HG03354 (cell line): ENCODE results near the gene ALOX15.
"Not testable (repeated sequence)": the region's sequence is repeated elsewhere in the genome, so short reads cannot be mapped to it uniquely, and the experiment has no call there.

Experiments used
- ATAC-seq: cut with Tn5 transposase; IDR thresholded peaks from one replicate; pipeline ENCODE4 v1.9.1; 2021; ENCODE audit warnings: mild to moderate bottlenecking; ENCODE audit not compliant: unreplicated experiment, poor library complexity, severe bottlenecking

ALOX15 gene

DNA sequence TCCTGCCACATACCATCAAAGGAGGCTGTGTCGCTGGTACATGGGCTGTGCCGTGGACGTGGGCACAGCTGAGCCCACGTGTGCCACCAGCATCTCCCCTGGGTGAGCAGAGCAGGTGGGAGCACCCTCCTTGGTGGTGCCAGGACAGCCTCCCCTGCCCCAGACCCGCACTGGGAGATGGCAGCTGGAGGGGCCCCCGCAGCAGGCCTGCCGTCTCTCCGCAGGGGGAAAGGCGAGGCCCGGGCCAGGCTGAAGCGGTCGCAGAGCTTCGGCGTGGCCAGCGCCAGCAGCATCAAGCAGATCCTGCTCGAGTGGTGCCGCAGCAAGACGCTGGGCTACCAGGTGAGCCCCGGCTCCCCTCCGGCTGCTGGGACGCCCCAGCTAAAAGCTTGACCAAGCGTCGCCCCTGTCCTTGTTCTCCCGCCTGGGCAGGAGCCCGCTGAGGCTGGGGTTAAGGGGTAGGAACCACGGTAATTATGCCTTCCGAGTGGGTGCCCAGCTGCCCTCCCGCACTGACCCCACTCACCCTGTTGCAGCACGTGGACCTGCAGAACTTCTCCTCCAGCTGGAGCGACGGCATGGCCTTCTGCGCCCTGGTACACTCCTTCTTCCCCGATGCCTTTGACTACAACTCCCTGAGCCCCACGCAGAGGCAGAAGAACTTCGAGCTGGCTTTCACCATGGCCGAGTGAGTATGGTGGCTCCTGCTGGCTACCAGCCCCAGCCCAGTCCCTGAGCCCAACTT is 44.7 kb downstream of the ALOX15 start:
- ATAC-seq: no peak

DNA sequence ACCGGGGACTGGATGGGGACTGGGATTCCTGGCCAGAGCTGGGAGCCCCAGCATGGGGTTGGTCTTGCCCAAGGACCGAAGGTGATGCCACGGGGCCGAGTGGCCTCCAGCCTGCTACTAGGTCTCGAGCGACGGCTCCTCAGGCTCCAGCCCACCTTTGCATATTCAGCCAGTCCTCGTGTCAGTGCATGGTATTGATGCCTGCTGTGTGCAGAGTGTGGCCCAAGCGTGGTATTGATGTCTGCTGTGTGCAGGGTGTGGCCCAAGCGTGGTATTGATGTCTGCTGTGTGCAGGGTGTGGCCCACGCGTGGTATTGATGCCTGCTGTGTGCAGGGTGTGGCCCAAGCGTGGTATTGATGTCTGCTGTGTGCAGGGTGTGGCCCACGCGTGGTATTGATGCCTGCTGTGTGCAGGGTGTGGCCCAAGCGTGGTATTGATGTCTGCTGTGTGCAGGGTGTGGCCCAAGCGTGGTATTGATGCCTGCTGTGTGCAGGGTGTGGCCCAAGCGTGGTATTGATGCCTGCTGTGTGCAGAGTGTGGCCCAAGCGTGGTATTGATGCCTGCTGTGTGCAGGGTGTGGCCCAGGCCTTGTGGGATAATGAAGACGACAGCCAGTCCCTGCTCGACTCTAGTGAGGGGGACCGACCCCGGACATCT is 45.7 kb downstream of the ALOX15 start:
- not testable (repeated sequence) for ATAC-seq

DNA sequence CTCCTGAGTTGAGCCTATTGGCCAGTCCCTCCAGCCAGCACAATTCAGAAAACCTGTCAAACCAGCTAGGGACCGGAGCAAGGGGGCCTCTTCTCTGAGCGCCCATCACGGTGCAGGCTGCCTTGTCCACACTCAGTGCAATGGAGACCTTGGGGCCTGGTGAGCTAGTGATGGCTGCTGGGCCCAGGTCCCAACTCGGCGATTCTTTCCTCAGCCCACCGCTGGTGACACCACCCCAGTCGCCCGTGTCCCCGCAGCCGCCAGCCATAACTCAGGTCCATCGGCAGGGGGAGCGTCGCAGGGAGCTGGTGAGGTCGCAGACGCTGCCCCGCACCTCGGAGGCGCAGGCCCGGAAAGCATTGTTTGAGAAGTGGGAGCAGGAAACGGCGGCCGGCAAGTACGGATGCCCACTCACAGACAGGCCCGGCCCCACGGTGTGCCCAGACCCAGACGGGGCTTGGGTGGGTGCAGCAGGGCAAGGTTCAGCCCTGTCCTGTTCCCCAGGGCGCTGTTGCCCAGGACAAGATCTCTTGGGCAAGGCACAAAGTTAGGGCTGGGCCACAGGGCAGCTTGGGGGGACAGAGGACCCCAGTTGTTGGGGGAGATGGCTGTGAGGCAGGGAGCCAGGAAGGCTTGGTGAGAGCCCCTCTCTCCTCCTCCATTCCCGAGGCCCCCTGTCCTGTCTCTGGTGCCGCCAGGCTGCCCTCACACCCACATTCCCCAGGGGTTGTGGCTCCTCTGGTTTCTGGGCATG is 46.4 kb downstream of the ALOX15 start:
- no peak for ATAC-seq

DNA sequence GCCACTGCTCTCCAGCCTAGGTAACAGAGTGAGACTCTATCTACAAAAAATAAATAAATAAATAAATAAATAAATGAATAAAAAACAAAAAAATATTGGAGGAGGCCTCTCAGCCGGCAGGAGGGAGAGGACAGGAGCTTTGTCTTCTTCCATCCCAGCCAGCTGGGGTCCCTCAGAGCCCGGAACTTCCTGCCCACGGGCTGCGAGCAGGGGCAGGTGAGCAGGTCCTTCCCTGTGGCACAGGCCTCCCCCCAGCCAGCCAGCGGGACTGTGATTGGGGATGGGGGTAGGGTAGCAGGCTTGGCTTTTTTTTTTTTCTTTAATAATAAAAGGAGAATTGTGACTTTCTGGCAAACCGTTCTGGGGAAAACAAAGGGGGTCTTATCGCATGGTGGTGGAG is 47.1 kb downstream of the ALOX15 start:
- no peak for ATAC-seq

DNA sequence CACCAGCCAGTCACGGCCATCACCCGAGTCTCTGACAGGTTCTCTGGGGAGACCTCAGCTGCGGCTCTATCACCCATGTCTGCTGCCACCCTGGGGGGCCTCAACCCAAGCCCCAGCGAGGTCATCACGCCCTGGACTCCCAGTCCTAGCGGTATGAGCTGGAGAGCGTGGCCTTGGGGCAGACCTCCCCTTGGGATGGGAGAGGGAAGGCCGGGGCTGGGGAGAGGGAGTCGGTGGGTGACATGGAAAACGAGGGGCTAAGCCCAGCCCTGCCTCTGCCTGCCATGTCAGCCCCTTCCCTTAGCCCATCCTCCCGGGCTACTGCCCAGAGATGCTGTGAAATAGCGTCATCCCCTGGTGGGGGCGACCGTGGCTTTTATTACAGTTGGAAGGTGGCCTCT is 48.5 kb downstream of the ALOX15 start:
- no peak for ATAC-seq

DNA sequence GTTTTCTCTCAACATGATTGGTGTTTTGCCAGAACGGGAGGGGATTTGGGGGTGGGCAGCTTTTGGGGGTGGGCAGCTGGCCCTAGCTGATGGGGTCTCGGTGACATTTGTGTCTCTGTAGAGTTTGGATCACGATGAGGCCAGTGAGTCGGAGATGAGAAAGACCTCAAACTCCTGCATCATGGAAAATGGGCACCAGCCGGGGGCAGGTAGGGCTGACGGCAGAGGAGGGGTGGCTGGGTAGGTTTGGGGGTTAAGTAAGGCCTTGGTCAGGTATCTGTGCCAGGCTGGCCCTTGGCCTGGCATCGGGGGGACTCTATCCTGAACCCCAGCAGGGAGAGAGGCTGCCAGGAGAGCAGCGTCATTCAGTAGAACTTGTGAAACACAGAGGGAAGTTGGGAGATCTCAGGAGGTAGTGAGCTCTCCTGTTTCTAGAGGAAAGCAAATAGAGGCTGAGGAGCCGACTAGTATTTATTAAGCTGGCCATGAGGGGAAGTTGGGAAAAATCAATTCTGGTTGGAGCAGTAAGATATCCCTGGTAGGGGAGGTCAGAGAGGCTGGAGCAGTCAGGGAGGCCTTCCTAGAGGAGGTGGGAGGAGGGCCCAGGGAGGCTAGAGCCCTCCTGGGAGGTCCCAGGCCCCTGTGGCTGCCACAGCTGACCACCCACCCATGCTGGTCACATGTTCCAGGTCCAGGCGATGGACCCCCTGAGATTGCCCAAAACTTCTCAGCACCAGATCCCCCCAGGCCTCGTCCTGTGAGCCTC is 49.1 kb downstream of the ALOX15 start:
- no peak for ATAC-seq

DNA sequence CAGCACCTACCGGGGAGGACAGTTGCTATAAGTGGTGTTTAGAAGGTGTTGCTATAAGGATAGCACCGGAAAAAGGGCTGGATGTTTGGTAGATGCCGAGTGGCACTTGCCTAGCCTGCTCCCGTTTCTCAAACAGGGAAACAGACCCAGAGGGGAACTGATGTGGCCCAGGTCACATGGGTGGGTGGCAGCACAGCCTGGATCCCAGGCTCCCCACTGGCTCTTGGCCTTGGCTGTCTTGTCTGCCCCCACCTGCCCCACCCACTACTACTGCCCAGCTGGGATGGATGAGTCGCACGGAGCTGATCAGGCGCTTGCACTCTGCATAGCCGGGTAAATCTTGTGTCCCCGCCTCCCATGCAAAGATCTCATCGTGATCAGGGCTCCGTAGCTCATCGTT is 49.9 kb downstream of the ALOX15 start:
- no peak for ATAC-seq

DNA sequence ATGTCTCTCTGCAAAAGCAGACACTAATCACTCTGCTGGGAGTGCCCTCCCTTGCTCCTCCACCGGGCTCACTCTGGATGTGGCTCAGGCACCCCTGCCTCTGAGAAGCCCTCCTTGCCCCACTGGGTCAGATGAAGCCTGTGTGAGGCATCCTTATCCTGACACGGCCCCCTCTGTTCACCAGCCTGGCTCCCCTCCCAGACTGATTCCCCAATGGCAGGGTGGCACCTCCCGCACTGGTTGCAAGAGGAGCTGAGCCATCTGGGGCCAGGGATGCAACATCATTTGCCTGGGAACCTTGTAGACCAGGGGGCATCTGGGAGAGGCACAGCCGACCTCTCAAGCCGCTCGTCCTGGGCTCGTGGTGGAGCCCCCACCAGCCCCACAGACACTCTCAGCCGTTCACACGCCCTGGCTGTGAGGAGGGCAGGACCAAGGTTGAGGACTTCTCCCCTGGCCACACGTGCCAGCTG is 50.5 kb downstream of the ALOX15 start:
- no peak for ATAC-seq

DNA sequence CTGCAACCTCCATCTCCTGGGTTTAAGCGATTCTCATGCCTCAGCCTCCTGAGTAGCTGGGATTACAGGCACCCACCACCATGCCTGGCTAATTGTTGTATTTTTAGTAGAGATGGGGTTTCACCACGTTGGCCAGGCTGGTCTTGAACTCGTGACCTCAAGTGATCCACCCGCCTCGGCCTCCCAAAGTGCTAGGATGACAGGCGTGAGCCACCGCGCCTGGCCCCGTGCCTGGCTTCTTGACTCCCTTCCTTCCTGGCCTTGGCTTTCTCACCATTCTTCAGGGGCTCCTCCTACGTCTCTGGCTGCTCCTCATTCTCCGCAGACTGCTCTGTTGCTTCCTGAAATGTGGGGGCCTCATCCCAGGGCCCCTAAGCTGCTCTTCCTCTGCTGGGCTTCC is 51.4 kb downstream of the ALOX15 start:
- ATAC-seq: not testable (repeated sequence)

DNA sequence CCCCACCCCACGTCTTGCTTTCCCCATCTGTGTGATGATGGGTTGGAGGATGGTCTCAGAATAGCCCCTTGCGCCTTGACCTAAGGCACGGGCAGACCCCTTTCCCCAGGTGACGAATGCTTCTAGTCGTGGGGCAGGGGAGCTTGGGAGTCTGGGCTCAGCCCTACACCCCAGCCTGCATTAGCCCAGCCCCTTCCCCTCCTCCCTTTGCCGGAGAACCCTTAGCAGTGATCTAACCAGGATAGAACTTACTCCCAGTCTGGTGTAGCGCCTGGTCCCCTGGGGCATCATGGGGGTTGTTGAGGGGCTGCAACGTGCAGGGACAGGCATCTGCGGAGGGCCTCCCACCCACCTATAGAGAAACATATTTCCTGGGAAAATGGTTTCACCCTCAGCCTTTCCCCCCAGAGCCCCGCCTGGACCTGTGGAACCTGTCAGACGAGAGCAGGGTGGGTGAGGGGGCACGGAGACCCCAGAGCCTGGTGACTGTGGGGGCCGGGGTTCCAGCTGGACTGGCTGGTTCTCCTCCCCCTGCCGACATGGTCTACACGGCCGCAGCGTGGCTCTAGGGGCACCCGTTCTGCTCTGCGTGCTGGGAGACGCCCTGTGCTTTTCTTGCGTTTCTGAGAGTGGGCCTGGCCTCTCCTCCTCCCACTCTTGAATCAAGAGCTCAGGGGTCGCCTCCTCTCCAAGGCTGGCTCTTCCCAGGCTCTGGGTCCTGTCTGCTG is 52.4 kb downstream of the ALOX15 start:
- no peak for ATAC-seq

DNA sequence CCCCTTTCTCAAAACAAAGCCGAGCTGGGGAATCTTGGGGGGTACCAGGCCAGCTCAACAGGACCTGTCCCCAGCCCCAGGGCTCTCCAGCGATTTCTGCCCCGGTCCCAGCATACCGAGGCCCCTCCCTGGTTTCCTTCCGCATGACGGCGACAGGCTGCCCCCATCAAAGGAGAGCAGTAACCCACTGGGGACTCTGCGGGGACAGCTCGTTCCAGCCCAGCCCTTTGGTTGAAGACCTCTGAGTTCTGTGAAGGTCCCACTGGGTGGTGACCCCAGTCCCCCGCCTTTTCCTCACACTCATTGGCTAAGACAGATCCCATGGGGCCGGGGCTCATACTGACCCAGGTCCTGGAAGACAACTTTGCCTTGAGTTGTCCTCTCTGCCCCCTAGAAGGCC is 53.1 kb downstream of the ALOX15 start:
- no peak for ATAC-seq

DNA sequence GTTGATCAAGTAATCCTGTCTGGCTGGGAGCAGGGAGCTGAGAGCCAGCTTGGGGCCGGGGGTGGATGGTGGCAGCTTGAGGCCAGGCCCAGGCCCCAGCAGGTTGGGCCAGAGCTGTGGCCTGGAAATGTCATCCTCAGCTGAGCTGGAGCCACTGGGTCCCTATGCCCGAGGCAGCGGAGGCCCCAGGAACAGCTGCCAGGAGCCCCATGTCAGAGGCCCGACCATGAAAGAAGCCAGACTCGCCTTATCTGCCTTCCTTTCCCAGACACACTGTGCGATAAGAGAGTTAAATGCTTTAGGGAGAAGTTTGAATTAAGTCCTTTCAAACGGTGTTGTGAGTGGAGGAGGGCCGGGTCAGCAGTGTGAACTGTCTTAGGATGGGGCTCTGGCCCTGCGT is 53.7 kb downstream of the ALOX15 start:
- ATAC-seq: no peak

DNA sequence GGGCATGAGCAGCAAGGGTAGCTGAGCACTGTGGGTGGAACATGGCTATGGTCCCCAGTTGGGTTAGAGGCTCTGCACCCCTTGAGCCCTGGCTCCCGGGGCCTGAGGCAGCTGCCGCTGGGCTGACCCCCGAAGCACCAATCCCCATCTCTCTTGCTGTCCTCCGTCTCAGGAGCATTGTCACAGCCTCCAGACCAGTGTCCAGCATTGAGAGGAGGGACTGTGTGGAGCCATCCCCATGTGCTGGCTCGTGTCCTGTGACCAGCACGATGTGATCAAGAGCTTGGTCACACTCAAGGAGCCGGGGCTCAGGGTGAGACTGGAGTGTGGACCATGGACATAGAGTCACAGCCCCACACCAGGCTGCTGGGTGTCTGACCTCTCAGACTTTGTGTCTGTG is 54.3 kb downstream of the ALOX15 start:
- ATAC-seq: no peak

DNA sequence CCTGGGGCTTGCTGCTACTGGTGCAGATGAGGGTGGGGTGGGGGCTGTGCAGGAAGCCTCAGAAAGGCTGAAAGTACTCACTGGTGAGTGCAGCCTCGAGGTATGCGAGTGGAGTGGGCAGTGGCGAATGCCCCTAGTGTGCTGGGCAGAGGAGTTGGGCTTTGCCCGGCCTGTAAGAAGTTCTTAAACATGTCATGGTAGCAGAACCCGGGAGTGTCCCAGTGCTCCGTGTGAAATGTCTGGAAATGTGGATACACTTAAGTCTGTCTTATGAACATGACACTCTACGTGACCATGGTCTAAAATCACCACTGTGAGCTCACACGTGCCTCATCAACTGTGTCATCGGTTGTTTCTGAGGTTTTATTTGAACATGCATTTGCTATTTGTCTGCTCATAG is 55.4 kb downstream of the ALOX15 start:
- ATAC-seq: no peak

DNA sequence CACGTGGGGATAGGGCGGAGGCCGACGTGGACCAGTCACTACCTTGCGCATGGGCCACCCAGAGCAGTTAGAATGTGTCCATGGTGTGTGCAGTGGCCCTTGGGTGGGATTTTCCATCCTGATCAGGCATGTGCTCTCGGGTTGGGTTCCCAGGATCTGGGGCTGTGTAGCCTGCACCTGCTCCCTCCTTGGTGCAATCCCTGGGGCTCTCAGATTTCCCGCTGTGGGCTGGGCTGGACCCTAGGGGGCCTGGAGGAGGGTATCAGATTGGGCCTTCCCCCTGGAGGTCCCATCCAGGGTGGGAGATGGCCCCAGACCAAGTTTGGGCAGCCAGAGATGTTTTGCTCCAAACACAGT is 55.9 kb downstream of the ALOX15 start:
- ATAC-seq: no peak

DNA sequence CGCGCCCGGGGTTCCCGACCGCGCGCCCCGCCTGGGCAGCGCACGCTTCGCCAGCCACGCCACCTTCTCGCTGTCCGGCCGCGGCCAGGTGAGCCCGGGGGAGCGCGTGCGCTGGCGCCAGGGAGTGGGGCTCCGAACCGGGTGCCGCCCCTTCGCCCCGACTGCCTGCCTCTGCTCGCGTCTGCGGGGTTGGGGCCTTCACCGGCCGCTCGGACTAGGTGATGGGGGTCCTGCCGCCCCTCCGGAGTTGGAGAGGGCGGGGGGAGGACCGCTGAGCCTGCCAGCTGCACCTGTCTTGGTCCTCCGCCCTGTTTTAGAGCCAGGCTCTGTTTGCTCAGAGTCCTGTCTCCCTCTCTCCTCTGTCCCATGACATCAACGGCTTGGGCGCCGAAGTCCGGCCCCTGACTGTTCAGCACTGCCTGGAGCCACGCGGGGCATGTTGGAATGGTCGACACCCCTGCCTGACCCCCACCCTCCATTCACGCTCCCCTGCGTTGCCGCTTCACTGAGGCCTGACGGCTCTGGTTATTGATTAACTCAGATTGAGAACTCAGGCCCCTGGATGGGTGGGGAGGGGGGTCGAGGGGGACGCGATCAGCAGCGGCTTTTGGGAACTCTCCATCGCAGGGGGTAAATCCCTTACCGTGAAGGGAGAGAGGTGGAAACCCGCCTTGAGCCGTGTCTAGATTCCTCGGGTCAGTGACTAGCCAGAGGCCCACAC is 56.4 kb downstream of the ALOX15 start:
- ATAC-seq: no peak

DNA sequence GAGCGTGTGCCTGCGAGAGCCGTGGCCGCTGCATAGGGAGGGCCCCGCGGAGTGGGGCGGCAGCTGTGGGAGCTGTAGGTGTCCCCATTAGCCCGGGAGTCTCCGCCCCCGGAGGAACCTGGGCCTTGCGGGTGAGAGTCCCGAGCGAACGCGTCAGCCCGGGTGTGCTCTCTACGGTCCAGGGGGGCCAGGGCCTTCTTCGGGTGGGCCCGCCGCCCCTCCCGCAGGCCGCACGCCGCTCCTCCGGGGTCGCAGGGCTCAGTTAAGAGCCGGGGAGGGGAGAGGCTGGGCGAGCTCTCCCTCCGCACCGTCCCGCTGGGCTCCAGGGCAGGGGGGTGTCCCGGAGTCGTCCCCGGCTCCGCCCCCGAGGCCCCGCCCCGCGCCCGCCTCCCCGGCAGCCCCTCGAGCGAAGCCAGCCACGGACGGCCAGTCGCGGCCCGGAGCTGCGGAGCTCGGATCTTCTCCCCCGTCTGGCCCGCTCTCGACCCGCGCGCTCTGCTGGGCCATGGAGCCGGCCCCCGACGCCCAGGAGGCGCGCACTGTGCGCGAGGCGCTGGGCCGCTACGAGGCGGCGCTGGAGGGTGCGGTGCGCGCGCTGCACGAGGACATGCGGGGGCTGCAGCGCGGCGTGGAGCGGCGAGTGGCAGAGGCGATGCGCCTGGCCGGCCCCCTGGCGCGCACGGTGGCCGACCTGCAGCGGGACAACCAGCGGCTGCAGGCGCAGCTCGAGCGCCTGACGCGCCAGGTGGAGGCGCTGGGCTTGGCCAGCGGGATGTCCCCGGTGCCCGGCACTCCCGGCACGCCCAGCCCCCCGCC is 57.2 kb downstream of the ALOX15 start, which contains the start of gene SMTNL2:
TSS of gene SMTNL2 (plus strand) at position 429 of the 816 bp plus-strand sequence. CDS start at position 506, 77 bp downstream.
- ATAC-seq: no peak

DNA sequence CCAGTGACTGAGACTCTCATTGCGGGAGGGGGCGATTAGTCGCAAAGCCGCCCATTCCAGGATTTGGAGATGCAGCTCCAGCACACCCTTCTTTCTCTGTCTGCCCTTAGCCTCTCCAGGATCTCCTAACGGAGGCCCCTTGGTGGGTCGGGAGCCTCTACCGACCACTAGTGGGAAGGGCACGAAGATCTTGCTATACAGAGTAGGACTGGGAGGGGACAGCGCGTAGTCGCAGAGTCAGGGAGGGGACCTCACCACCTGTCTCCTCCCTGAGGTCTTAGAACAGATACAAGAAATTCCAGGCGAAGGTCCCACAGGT is 57.7 kb downstream of the ALOX15 start:
- ATAC-seq: no peak
